ENCODE measurements around the gene TTC23. TPM values are rescaled to one million over a fixed set of nuclear protein-coding genes. Genes with fewer than 3 reads are reported as not detected.

Gene TTC23
- total and polyA plus RNA-seq, 5 donors from 2014 or later, result 0.56 to 0.67 (median 0.60) TPM; not detected in 2

GRCh38 chr15:99138491-99138982 is 110.8 kb downstream of the TTC23 start:
- Histone ChIP-seq H3K36me3 (ENCODE audit: control insufficient read depth, insufficient read depth, low read length) (no peaks in the 10 kb centered on the region), H3K4me1 (ENCODE audit: control insufficient read depth, insufficient read depth, low read length, poor library complexity, severe bottlenecking) (no peaks in the 10 kb centered on the region), H3K4me3 (ENCODE audit: low read depth, low read length) (no peak overlapping the region), H3K9me3 (ENCODE audit: control insufficient read depth in 2 of 2, low read length in 2 of 2) (no peaks in the 10 kb centered on the region), H3K27ac (ENCODE audit: insufficient read depth, low read length, poor library complexity, severe bottlenecking) (no peak overlapping the region), H3K27me3 (ENCODE audit: control insufficient read depth, insufficient read depth, low read length) (no peaks in the 10 kb centered on the region)
- Mint-ChIP-seq H3K4me3 (no peak overlapping the region), H3K4me1 (no peaks in the 10 kb centered on the region), H3K9me3 (no peaks in the 10 kb centered on the region), H3K27me3 (peaks cover 5% of the 10 kb centered on the region), H3K27ac (no peak overlapping the region), H3K36me3 (no peaks in the 10 kb centered on the region)
- ATAC-seq (ENCODE audit: low read depth in 2 of 2) (no peak), DNase-seq (no peak)

GRCh38 chr15:99137877-99138276 is 111.5 kb downstream of the TTC23 start:
- H3K27ac ChIP-seq (ENCODE audit: insufficient read depth, low read length, poor library complexity, severe bottlenecking), result no peak overlapping the region
- Mint-ChIP-seq H3K4me1 (no peaks in the 10 kb centered on the region), H3K9me3 (no peaks in the 10 kb centered on the region), H3K36me3 (no peaks in the 10 kb centered on the region), H3K27ac (no peak overlapping the region), H3K27me3 (peaks cover 5% of the 10 kb centered on the region), H3K4me3 (no peak overlapping the region)
- no peak overlapping the region for H3K4me3 ChIP-seq (ENCODE audit: low read depth, low read length)
- no peaks in the 10 kb centered on the region for H3K9me3 ChIP-seq (ENCODE audit: control insufficient read depth in 2 of 2, low read length in 2 of 2)
- H3K4me1 ChIP-seq (ENCODE audit: control insufficient read depth, insufficient read depth, low read length, poor library complexity, severe bottlenecking), result no peaks in the 10 kb centered on the region
- H3K36me3 ChIP-seq (ENCODE audit: control insufficient read depth, insufficient read depth, low read length), result no peaks in the 10 kb centered on the region
- H3K27me3 ChIP-seq (ENCODE audit: control insufficient read depth, insufficient read depth, low read length), result no peaks in the 10 kb centered on the region
- ATAC-seq (ENCODE audit: low read depth in 2 of 2) (no peak), DNase-seq (no peak)

GRCh38 chr15:99137111-99137546 is 112.3 kb downstream of the TTC23 start:
- no peak overlapping the region for H3K4me3 ChIP-seq (ENCODE audit: low read depth, low read length)
- H3K27me3 Mint-ChIP-seq, result peaks cover 5% of the 10 kb centered on the region
- H3K27ac Mint-ChIP-seq, result no peak overlapping the region
- no peaks in the 10 kb centered on the region for H3K9me3 ChIP-seq (ENCODE audit: control insufficient read depth in 2 of 2, low read length in 2 of 2)
- no peaks in the 10 kb centered on the region for H3K27me3 ChIP-seq (ENCODE audit: control insufficient read depth, insufficient read depth, low read length)
- no peak overlapping the region for H3K27ac ChIP-seq (ENCODE audit: insufficient read depth, low read length, poor library complexity, severe bottlenecking)
- no peaks in the 10 kb centered on the region for H3K4me1 Mint-ChIP-seq
- H3K36me3 ChIP-seq (ENCODE audit: control insufficient read depth, insufficient read depth, low read length), result no peaks in the 10 kb centered on the region
- H3K4me3 Mint-ChIP-seq, result no peak overlapping the region
- H3K9me3 Mint-ChIP-seq, result no peaks in the 10 kb centered on the region
- DNase-seq, result no peak
- ATAC-seq (ENCODE audit: low read depth in 2 of 2), result no peak
- H3K4me1 ChIP-seq (ENCODE audit: control insufficient read depth, insufficient read depth, low read length, poor library complexity, severe bottlenecking), result no peaks in the 10 kb centered on the region
- no peaks in the 10 kb centered on the region for H3K36me3 Mint-ChIP-seq

GRCh38 chr15:99135194-99135593 is 114.2 kb downstream of the TTC23 start:
- H3K27ac Mint-ChIP-seq, result no peak overlapping the region
- H3K36me3 Mint-ChIP-seq, result no peaks in the 10 kb centered on the region
- H3K4me3 ChIP-seq (ENCODE audit: low read depth, low read length), result no peak overlapping the region
- H3K36me3 ChIP-seq (ENCODE audit: control insufficient read depth, insufficient read depth, low read length), result no peaks in the 10 kb centered on the region
- no peaks in the 10 kb centered on the region for H3K9me3 ChIP-seq (ENCODE audit: control insufficient read depth in 2 of 2, low read length in 2 of 2)
- no peak overlapping the region for H3K27ac ChIP-seq (ENCODE audit: insufficient read depth, low read length, poor library complexity, severe bottlenecking)
- H3K9me3 Mint-ChIP-seq, result no peaks in the 10 kb centered on the region
- no peak overlapping the region for H3K4me3 Mint-ChIP-seq
- no peak for DNase-seq
- H3K4me1 Mint-ChIP-seq, result no peaks in the 10 kb centered on the region
- H3K4me1 ChIP-seq (ENCODE audit: control insufficient read depth, insufficient read depth, low read length, poor library complexity, severe bottlenecking), result no peaks in the 10 kb centered on the region
- no peak for ATAC-seq (ENCODE audit: low read depth in 2 of 2)
- H3K27me3 ChIP-seq (ENCODE audit: control insufficient read depth, insufficient read depth, low read length), result no peaks in the 10 kb centered on the region
- H3K27me3 Mint-ChIP-seq, result peaks cover 5% of the 10 kb centered on the region

GRCh38 chr15:99134317-99134821 is 115.0 kb downstream of the TTC23 start:
- H3K9me3 Mint-ChIP-seq, result no peaks in the 10 kb centered on the region
- H3K27ac Mint-ChIP-seq, result no peak overlapping the region
- H3K4me1 Mint-ChIP-seq, result no peaks in the 10 kb centered on the region

GRCh38 chr15:99132634-99133287 is 116.6 kb downstream of the TTC23 start:
- ATAC-seq (ENCODE audit: low read depth in 2 of 2), result no peak
- Mint-ChIP-seq H3K9me3 (no peaks in the 10 kb centered on the region), H3K27ac (no peak overlapping the region), H3K27me3 (peaks cover 5% of the 10 kb centered on the region), H3K4me1 (no peaks in the 10 kb centered on the region), H3K36me3 (no peaks in the 10 kb centered on the region), H3K4me3 (no peak overlapping the region)
- Histone ChIP-seq H3K4me3 (ENCODE audit: low read depth, low read length) (no peak overlapping the region), H3K27me3 (ENCODE audit: control insufficient read depth, insufficient read depth, low read length) (no peaks in the 10 kb centered on the region), H3K27ac (ENCODE audit: insufficient read depth, low read length, poor library complexity, severe bottlenecking) (no peak overlapping the region), H3K36me3 (ENCODE audit: control insufficient read depth, insufficient read depth, low read length) (no peaks in the 10 kb centered on the region), H3K9me3 (ENCODE audit: control insufficient read depth in 2 of 2, low read length in 2 of 2) (no peaks in the 10 kb centered on the region), H3K4me1 (ENCODE audit: control insufficient read depth, insufficient read depth, low read length, poor library complexity, severe bottlenecking) (no peaks in the 10 kb centered on the region)
- DNase-seq, result no peak

More at GRCh38 chr15:99134317-99134821, 115.0 kb downstream of the TTC23 start:
- H3K4me1 ChIP-seq (ENCODE audit: control insufficient read depth, insufficient read depth, low read length, poor library complexity, severe bottlenecking), result no peaks in the 10 kb centered on the region
- no peak overlapping the region for H3K4me3 Mint-ChIP-seq
- H3K4me3 ChIP-seq (ENCODE audit: low read depth, low read length), result no peak overlapping the region
- H3K27ac ChIP-seq (ENCODE audit: insufficient read depth, low read length, poor library complexity, severe bottlenecking), result no peak overlapping the region
- no peaks in the 10 kb centered on the region for H3K36me3 Mint-ChIP-seq
- peaks cover 5% of the 10 kb centered on the region for H3K27me3 Mint-ChIP-seq
- H3K36me3 ChIP-seq (ENCODE audit: control insufficient read depth, insufficient read depth, low read length), result no peaks in the 10 kb centered on the region
- H3K27me3 ChIP-seq (ENCODE audit: control insufficient read depth, insufficient read depth, low read length), result no peaks in the 10 kb centered on the region
- DNase-seq (no peak), ATAC-seq (ENCODE audit: low read depth in 2 of 2) (no peak)
- no peaks in the 10 kb centered on the region for H3K9me3 ChIP-seq (ENCODE audit: control insufficient read depth in 2 of 2, low read length in 2 of 2)

GRCh38 chr15:99132122-99132521 is 117.3 kb downstream of the TTC23 start:
- H3K36me3 Mint-ChIP-seq, result no peaks in the 10 kb centered on the region
- no peaks in the 10 kb centered on the region for H3K9me3 ChIP-seq (ENCODE audit: control insufficient read depth in 2 of 2, low read length in 2 of 2)
- no peaks in the 10 kb centered on the region for H3K36me3 ChIP-seq (ENCODE audit: control insufficient read depth, insufficient read depth, low read length)
- H3K27ac ChIP-seq (ENCODE audit: insufficient read depth, low read length, poor library complexity, severe bottlenecking), result no peak overlapping the region
- DNase-seq, result no peak
- no peak for ATAC-seq (ENCODE audit: low read depth in 2 of 2)
- H3K27ac Mint-ChIP-seq, result no peak overlapping the region
- H3K9me3 Mint-ChIP-seq, result no peaks in the 10 kb centered on the region
- H3K4me3 Mint-ChIP-seq, result no peak overlapping the region
- no peaks in the 10 kb centered on the region for H3K27me3 ChIP-seq (ENCODE audit: control insufficient read depth, insufficient read depth, low read length)
- no peaks in the 10 kb centered on the region for H3K4me1 Mint-ChIP-seq
- no peaks in the 10 kb centered on the region for H3K4me1 ChIP-seq (ENCODE audit: control insufficient read depth, insufficient read depth, low read length, poor library complexity, severe bottlenecking)
- peaks cover 5% of the 10 kb centered on the region for H3K27me3 Mint-ChIP-seq
- no peak overlapping the region for H3K4me3 ChIP-seq (ENCODE audit: low read depth, low read length)

GRCh38 chr15:99131441-99132023 is 117.8 kb downstream of the TTC23 start:
- no peaks in the 10 kb centered on the region for H3K9me3 Mint-ChIP-seq
- no peaks in the 10 kb centered on the region for H3K4me1 Mint-ChIP-seq
- DNase-seq (no peak), ATAC-seq (ENCODE audit: low read depth in 2 of 2) (no peak)
- Histone ChIP-seq H3K36me3 (ENCODE audit: control insufficient read depth, insufficient read depth, low read length) (no peaks in the 10 kb centered on the region), H3K9me3 (ENCODE audit: control insufficient read depth in 2 of 2, low read length in 2 of 2) (no peaks in the 10 kb centered on the region), H3K27ac (ENCODE audit: insufficient read depth, low read length, poor library complexity, severe bottlenecking) (no peak overlapping the region), H3K4me1 (ENCODE audit: control insufficient read depth, insufficient read depth, low read length, poor library complexity, severe bottlenecking) (no peaks in the 10 kb centered on the region), H3K27me3 (ENCODE audit: control insufficient read depth, insufficient read depth, low read length) (no peaks in the 10 kb centered on the region), H3K4me3 (ENCODE audit: low read depth, low read length) (no peak overlapping the region)
- no peak overlapping the region for H3K4me3 Mint-ChIP-seq
- no peak overlapping the region for H3K27ac Mint-ChIP-seq
- no peaks in the 10 kb centered on the region for H3K36me3 Mint-ChIP-seq
- peaks cover 5% of the 10 kb centered on the region for H3K27me3 Mint-ChIP-seq
